ENCODE results near the gene SLCO3A1. TPM values are rescaled to one million over a fixed set of nuclear protein-coding genes. Genes with fewer than 3 reads are reported as not detected.

The SLCO3A1 gene
- total RNA-seq, 1 donor from 2014 or later, result 36.4 TPM

DNA sequence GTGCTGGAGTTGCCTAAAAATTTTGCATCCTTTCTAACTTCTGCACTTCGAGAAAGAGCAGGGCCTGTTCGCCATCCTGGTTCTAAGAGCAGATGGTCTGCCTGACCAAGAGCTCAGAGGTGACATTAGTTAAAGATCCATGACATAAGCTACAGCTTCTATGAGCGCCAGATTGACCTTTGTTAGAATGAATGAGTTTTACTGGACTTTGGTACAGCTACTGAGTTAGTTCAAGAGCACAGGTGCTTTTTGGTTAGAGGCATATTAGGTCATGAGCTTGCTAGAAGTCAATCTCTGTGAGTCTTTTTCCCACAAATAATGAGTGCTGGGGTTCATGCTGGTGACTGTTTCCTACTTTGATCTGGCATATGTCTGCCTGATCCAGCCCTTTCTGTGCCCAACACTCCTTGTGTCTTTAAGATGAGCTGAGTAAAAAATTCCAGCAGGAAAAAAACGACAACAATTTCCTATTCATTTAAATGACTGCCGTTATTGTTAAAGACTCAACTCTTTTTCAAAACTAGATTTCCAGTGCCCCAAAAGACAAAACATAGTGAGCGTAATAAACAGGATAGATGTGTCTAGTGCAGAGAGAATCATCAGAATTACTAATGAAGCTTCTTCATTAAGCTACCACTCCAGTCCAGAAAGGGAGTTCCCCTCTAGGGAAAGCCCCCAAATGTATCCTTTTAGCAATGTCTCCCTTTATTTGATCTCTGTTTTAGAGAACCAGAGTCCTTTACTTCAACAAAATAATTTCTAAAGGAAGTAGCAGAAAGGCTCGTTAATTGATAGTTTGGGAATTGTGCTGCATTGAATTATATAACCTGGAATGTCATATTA lies 152.9 kb downstream of the SLCO3A1 start:
- intact Hi-C loops (cut with DNase I), result no loop called here
- no peak for DNase-seq (ENCODE audit: low spot score)

DNA sequence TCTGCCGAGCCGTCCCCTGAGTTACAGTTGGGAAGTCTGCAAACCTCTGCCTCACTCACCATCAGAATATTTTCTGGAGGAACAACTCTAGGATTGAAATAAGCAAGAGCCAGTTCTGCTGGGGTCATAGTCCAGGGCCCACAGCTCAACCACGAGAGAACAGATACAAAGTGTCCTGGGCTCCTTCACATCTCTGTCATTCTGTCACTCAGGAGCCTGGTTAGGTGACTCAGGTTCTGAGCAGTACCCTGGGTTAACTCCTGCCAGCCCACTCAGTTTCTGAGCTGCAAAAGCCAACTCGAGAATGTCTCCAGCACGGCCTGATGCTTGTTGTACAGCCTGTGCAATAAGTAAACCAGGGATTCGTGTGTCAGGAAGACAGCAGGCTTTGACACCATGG lies 155.7 kb downstream of the SLCO3A1 start:
- no peak for ATAC-seq
- no peak for DNase-seq (ENCODE audit: low spot score)
- intact Hi-C loops (cut with DNase I), result no loop called here

More for the DNA sequence above, 152.9 kb downstream of the SLCO3A1 start:
- ATAC-seq, result no peak

DNA sequence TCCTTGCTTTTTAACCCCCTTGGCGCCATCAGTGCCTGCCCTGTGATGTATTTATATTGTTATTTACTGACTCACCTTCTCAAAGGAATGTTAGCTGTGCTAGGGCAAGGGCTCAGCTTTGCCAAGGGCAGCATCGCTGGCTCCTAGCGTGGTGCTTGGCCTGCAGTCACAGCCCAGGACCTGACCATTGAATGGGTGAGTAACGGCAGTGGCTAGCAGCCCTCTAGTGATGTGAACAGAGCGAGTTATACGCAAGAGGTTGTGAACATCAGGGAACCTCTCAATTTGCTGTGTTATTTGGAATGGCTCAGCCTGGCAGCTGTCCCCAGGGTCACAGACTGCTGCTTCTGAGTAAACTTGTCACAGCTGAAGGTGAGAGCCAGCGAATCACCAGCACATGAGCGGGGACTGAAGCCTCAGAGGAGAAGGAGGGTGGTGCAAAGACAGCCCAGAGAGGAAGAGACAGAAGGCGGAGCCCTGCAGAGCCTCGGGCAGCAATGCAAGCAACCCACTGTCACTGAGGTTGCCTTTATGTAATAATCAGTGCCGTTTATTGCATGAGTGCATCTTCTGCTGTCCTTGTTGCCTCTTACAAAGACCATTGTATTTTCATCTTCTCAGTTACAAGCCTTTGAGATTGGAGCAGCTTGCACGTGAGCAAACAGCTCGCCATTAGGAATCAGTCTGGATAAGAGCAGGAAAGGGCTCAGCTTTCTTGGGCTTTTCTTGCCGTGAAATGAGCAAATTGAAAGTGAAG lies 158.3 kb downstream of the SLCO3A1 start:
- intact Hi-C loops (cut with DNase I), result no loop called here
- DNase-seq (ENCODE audit: low spot score) (no peak), ATAC-seq (no peak)

DNA sequence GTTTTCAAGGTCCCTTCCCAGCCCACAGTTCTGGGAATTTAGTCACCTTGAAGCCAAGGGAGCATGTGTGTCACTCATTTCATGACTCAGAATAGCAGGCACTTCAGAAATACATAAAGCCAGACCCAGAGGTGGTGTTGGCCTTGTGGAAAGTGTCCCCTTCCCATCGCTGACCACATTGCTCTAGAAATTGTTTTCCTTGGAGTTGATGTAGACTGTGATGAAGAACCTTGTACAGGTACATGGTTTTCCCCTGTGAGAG lies 158.8 kb downstream of the SLCO3A1 start:
- ATAC-seq (no peak), DNase-seq (ENCODE audit: low spot score) (no peak)
- intact Hi-C loops (cut with DNase I), result no loop called here

DNA sequence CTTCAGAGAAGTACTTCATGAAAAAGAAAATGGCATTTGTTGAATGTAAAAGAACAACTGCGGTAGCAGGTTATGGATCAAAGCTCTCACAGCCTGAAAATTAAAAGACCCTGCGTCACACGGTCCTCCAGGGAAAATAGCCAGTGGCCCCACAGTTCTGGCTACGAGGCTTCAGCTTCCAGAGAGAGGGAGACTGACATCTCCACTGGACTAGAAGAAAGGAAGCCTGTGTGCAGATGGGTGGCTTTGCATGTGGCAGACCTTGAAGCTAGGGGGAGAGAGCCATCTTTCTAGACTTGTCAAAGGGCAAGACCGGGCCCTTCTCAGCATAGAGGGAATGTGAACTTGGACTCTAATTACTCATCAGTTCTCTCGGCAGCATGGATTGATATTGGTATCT lies 159.4 kb downstream of the SLCO3A1 start:
- ATAC-seq (no peak), DNase-seq (ENCODE audit: low spot score) (no peak)
- intact Hi-C loops (cut with DNase I), result no loop called here

DNA sequence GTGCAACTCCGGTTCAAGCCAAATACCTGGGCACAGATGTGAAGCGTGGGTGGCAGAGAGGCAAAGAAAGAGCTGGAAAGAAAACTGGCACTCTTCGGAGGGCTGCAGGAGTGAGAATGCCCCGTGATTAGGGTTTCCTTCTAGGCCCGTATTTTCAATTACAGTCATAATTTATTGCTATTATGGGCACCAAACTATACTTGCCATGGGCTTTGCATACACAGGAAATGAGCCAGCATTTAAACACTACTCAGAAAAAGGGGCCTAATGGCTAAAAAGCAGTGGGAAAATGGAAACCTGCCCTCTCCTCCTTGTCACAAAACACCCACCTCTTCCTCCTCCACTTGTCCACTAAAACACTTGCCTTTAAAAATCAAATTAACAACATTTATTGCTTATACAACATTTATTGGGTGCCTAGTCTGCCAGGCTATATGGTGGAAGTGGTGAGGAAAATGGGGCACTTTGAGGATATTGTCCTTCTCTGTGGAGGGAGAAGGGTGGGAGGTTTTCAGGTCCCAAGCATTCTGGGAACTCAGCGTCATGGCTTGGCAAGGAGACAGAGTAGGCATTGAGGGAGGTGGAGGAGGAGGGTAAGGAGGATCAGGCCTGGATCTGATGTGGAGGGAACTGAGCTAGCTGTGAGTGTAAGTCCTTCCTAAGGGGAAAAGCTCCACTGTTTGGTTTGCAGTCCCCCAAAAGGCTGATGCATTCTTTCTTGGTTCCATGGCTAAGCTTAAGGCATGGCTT lies 160.9 kb downstream of the SLCO3A1 start:
- intact Hi-C loops (cut with DNase I), result no loop called here
- DNase-seq (ENCODE audit: low spot score) (no peak), ATAC-seq (no peak)

DNA sequence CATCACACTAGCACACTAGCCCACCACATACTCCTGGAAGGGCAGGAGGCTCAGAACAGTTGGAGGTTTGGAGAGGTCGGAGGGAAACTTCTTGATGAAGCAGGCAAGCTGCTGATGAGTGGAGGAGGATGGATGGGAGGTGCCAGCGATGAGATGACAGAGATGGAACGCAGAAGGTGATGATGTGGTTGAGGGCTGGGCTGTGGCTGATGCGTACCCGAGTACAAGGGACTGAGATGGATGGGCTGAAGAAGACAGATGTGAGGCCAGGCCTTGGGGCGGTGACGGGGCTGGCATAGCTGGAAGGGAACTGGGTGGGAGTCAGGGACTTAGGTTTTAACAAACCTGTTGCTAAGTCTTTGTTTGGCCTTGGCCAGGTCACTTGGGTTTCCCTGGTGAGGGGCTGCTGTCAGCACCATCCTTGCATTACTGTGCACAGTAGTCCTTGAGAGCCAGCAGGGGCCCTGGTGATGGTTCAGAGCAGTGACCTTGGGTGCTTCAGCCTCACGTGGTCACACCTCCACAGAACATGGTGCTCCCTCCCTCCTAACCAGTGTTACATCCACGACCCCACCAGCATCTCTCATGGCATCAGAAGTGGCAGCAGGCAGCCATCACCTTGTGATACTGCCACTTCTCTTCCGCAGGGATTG lies 164.5 kb downstream of the SLCO3A1 start:
- DNase-seq (ENCODE audit: low spot score) (no peak), ATAC-seq (no peak)
- intact Hi-C loops (cut with DNase I), result no loop called here

DNA sequence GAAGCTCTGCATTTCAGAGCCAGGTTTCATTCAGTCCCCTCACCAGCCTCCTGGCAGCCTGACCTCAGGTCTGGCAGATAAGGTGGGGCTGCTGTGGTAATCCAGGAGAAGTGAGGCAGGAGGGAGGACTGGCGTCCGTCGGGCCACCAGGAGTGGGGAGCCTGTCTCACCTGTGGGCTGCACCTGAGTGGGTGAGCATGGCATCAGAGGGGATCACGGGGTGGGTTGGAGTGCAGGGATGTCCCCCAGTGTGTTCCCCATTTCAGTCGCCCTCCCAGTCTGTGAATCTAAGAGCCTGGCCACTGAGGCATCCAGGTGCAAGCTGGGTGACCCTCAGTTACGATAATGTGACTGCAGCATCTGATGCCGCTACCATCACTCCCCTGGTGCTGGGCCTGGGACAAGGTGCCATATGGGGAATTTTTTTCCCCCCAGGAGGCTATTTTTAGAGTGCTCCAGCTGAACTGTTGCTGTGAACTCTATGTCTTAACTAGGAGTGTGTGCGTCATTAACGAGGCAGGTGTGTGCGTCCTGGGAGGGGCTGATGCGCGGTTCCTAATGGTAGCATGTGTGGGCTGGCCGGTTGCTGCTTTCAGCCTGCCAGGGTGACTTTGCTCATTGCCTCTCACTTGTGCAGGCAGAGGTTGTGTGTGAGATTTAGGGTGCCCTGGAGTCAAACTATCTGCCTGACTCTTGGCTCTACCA lies 165.2 kb downstream of the SLCO3A1 start:
- no peak for DNase-seq (ENCODE audit: low spot score)
- ATAC-seq, result no peak
- intact Hi-C loops (cut with DNase I), result no loop called here

DNA sequence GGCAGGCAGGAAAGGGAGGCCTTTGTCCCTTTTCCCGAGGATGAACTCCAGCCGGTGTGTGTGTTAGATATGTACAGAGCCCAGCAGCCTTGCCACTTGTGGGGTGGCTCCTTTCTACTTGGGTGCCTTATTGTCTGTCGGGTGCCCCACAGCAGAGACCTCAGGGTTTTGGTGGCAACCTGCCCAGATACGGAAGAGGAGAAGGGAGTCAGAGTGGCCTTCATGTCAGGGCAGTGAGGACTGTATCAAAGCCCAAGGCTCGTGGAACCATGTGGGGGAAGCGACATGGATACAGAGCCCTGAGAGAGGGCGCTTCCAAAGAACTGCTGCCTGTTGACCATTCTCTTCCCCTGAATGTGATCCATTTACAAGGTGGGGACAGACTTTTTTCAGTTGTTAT lies 166.2 kb downstream of the SLCO3A1 start:
- DNase-seq (ENCODE audit: low spot score) (no peak), ATAC-seq (no peak)
- intact Hi-C loops (cut with DNase I), result no loop called here

DNA sequence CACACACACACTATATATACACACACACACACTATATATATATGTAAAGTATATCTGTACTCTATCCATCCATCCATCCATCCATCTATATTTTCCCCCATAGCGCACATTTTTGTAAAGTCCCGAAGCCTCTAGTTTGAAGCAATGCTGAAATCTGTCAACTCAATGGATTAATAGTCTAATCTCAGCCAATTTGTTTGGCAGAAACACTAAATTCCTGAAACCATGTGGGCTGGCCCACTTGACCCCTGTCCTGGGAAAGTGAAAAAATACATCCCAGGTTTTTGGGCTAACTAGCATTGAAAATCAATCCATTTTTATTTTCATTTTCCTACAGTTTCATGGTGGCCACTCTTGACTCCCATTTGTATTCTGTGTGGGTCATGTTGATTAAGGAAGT lies 166.7 kb downstream of the SLCO3A1 start:
- no peak for DNase-seq (ENCODE audit: low spot score)
- intact Hi-C loops (cut with DNase I), result no loop called here
- peak; percentile 78 for ATAC-seq

DNA sequence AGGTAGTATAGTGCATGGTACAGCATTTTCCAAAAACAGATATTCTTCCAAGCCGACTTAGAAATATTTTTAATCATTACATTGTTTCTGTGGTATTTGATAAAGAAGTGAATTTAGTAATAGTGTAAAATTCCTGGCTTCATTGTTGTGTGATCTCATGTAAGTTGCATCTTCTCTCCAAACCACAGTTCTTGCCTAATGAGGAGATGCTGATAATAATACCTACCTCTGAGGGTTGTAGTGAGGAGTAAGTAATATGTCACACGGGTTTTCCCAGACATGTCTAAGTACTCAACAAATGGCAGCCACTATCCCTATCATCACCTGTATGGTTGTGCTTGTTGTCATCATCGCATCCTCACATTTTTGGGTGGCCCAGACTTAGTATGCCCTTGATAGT lies 167.3 kb downstream of the SLCO3A1 start:
- intact Hi-C loops (cut with DNase I), result no loop called here
- DNase-seq (ENCODE audit: low spot score) (no peak), ATAC-seq (peak; percentile 77)

DNA sequence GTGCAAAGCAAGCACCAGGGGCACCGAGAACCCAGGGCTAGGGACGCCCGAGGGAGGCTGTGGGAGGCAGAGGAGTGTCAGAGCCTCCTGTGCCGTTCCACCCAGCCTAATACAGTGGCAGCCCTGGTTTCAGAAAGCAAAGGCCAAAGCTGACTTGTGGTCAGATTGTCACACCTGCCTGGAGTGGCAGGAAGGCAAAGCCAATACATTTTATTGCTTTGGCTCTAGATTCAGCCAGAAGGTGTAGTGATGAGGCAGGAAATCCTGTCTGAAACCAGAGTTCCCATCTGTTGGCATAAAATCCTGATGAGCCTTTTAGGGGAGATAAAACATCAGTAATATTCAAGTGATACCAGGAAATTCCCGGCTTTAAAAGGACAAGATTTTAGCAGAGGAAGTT lies 168.3 kb downstream of the SLCO3A1 start:
- intact Hi-C loops (cut with DNase I), result no loop called here
- no peak for ATAC-seq
- DNase-seq (ENCODE audit: low spot score), result no peak

DNA sequence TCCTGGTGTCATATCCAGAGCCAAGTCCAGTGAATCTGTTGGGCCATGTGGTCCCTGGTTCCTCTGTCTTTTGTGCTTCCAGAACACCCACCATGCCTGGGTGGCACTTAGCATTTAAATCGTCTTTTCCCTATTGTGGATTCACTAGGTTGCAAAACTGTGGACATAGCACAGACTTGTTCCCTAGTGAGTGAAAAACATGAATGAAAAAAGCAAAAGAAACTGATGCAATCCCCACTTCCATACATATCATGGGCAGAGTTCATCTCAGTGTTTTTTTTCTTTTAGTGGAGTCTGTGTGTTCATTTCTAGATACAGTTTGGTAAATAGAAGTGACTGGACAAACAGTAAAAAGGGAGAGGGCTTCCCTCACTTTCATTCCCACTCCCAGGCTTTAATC lies 170.5 kb downstream of the SLCO3A1 start:
- intact Hi-C loops (cut with DNase I), result no loop called here
- DNase-seq (ENCODE audit: low spot score) (no peak), ATAC-seq (no peak)

DNA sequence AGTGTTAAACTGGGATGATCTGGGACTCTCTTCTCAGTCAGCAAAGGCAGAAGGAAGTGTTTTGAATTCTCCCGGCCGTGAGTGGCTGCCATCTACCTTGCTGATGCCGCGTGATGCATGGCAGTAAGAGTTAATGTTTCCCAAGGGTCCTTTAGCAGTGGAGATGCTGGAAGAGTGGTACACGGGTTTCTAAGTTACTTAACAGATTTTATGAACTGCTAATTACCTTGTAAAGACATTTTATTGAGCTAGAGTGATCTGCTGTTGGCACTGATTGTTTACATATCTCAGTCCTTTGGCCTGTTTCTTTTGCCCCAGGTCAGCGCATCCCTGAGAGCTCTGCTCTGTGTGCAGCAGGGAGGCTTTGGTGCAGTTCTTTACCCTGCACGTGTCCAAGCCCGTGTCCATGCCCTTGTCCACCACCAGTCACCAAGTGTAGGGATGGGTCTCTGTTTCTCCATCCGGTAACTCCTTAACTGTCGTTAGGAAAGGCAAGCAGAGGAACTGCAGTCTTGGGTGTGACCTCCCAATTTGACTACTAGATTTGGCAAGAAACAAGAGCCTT lies 172.3 kb downstream of the SLCO3A1 start:
- no peak for ATAC-seq
- intact Hi-C loops (cut with DNase I), result no loop called here
- no peak for DNase-seq (ENCODE audit: low spot score)

DNA sequence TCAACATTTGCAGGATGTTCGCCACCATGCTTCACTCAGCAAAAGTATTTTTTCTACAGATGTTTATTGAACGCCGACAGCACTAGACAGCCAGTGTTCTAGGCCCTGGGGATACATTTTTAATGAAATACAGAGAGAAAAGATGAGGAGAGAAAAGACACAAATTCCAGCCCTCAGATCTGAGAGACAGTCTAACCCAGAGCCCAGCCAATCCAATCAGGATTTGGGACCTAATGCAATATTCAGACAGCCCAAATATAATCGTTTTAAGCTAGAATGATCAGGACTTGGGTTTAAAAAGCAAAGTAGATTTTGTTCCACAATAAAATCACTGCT lies 174.8 kb downstream of the SLCO3A1 start:
- peak; percentile 62 for ATAC-seq
- DNase-seq (ENCODE audit: low spot score), result no peak
- intact Hi-C loops (cut with DNase I), result no loop called here

DNA sequence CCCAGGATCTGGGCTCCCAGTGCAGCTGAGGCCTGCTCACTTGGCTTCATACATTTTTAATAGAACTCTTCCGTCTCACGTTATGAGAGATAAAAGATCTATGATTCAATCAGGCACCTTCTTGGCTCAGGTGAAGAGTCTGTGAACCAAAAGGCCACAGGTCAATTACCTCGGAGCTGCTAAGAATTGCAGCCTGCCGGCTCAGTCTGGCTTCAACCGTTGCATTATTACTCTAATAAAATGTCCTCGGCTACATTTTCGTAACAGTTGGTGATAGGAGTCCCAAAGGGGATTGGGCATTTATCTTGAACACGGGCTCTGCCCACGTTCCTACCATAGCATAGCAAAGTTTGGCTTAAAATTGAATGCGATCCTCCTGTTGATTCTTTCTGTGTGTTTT lies 176.3 kb downstream of the SLCO3A1 start:
- DNase-seq (ENCODE audit: low spot score) (no peak), ATAC-seq (peak; percentile 10)
- intact Hi-C loops (cut with DNase I), result no loop called here

DNA sequence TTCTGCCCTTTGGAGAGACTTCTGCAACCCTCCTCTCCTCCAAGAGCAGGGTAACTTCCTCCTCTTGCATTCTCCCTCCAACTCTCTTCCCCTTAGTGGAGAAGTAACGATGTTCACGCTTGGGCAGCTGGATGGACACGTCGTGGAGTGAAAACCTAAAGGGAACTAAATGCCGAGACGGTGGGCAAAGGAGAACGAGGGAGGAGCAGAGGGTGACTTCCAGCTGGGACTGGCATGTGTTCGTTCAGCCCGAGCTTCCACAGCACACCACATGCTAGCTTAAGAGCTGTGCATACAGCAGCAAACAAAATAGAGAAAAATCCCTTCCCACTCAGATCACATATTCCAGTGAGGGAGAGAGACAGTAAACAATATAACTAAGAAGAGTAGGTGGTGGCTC lies 179.8 kb downstream of the SLCO3A1 start:
- intact Hi-C loops (cut with DNase I), result no loop called here
- DNase-seq (ENCODE audit: low spot score), result no peak

DNA sequence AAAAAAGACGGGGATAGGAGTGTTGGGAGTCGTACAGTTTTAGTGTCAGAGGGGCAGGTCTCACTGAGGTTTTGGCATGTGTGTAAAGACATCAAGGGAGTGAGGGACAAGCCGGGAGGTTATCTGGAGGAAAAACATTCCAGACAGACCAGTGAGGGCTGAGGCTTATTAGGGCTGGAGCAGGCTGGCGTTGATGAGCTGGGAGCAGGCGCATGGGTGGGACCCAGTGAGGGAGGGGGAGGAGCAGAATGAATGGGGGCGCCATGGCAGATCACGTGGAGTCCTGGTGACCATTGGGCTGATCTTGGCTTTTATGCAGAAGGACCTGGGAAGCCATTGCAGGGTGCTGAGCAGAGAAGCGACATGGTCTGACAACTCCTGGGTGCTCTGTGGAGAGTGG lies 180.2 kb downstream of the SLCO3A1 start:
- ATAC-seq (peak; percentile 14), DNase-seq (ENCODE audit: low spot score) (no peak)
- intact Hi-C loops (cut with DNase I), result no loop called here

More for the DNA sequence above, 179.8 kb downstream of the SLCO3A1 start:
- ATAC-seq, result no peak

DNA sequence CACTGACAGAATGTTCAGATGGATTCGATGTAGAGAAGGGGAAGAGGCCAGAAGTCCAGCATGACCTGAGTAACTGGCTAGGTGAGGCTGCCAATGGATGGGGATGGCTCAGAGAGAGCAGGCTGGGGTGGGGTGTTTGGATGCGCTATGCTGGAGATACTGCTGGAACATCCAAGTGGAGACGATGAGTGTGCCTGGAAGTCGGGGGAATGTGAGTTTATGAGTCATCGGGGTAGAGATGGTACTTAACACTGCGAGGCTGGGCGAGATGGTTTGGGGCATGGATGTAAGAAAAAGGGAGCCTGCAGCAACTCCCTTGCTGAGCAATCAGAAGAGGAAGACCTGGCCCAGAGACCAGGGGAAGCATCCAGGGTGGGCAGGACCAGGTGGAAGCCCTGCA lies 180.7 kb downstream of the SLCO3A1 start:
- DNase-seq (ENCODE audit: low spot score), result no peak
- intact Hi-C loops (cut with DNase I), result no loop called here
- peak; percentile 55 for ATAC-seq
